ENCODE data around the gene TEAD2.
"Not testable (repeated sequence)": the region's sequence is repeated elsewhere in the genome, so short reads cannot be mapped to it uniquely, and the experiment has no call there.

GRCh38 chr19:49332691-49333417 lies 29.4 kb downstream of the TEAD2 start:
- TF ChIP-seq CTCF (conservative IDR thresholded peaks at IDR 0.05; ENCODE audit: low read length); EZH2phosphoT487 (IDR thresholded peaks at IDR 0.05; ENCODE audit: borderline replicate concordance): not testable (repeated sequence)
